OCI-LY1 (cell line): ENCODE results near the gene SVOP.

Experiments used
- H2AFZ ChIP-seq: fragments of 200-600 bp; sonication (generic), shearing (Covaris generic); 2 replicates; pipeline ENCODE4 v1.6.0; 2014; ENCODE audit warnings: antibody characterized with exemption, mild to moderate bottlenecking, low read length
- H3F3A ChIP-seq: fragments of 200-600 bp; sonication (generic), shearing (Covaris generic); 2 replicates; pipeline ENCODE4 v1.6.0; 2014; ENCODE audit warnings: mild to moderate bottlenecking, antibody characterized with exemption, low read length, moderate library complexity; ENCODE audit not compliant: insufficient read depth
- H3K27ac ChIP-seq: fragments of 200-600 bp; sonication (generic); 2 replicates; pipeline ENCODE4 v1.5.1; 2014; ENCODE audit warnings: low read length, mixed run types, mild to moderate bottlenecking, low read depth; ENCODE audit not compliant: poor library complexity, severe bottlenecking
- H3K27me3 ChIP-seq: fragments of 200-600 bp; sonication (generic); 2 replicates; pipeline ENCODE4 v1.6.0; 2014; ENCODE audit warnings: antibody characterized with exemption, mild to moderate bottlenecking, low read length, moderate library complexity; ENCODE audit not compliant: insufficient read depth
- H3K36me3 ChIP-seq: fragments of 200-600 bp; sonication (generic); 2 replicates; pipeline ENCODE4 v1.6.1; 2014; ENCODE audit warnings: mild to moderate bottlenecking, antibody characterized with exemption, low read length, moderate library complexity, mixed read lengths; ENCODE audit not compliant: insufficient read depth
- H3K4me1 ChIP-seq: fragments of 200-600 bp; sonication (generic); 2 replicates; pipeline ENCODE4 v1.5.1; 2014; ENCODE audit warnings: mild to moderate bottlenecking, low read length, moderate library complexity; ENCODE audit not compliant: insufficient read depth, severe bottlenecking
- H3K4me2 ChIP-seq: fragments of 200-600 bp; sonication (generic), shearing (Covaris generic); 2 replicates; pipeline ENCODE4 v1.6.1; 2014; ENCODE audit warnings: low read length
- H3K4me3 ChIP-seq: fragments of 200-600 bp; sonication (generic); 2 replicates; pipeline ENCODE4 v1.5.1; 2014; ENCODE audit warnings: low read length, low read depth, mild to moderate bottlenecking, mixed read lengths; ENCODE audit not compliant: poor library complexity, severe bottlenecking
- H3K79me2 ChIP-seq: fragments of 200-600 bp; shearing (Covaris generic); 2 replicates; pipeline ENCODE4 v1.6.1; 2016; ENCODE audit warnings: mixed run types, low read length, mixed read lengths; ENCODE audit not compliant: insufficient read depth
- H3K9ac ChIP-seq: fragments of 200-600 bp; sonication (generic), shearing (Covaris generic); 2 replicates; pipeline ENCODE4 v1.6.1; 2014; ENCODE audit warnings: mild to moderate bottlenecking, low read length, mixed read lengths
- H3K9me2 ChIP-seq: fragments of 200-600 bp; sonication (generic), shearing (Covaris generic); 2 replicates; pipeline ENCODE4 v1.6.1; 2014; ENCODE audit warnings: low read depth, mild to moderate bottlenecking, low read length, mixed read lengths
- H3K9me3 ChIP-seq: fragments of 200-600 bp; shearing (Covaris generic); 2 replicates; pipeline ENCODE4 v1.6.1; 2014; ENCODE audit warnings: low read length, mixed read lengths
- H4K20me1 ChIP-seq: fragments of 200-600 bp; sonication (generic), shearing (Covaris generic); 2 replicates; pipeline ENCODE4 v1.6.0; 2016; ENCODE audit warnings: mild to moderate bottlenecking, low read length; ENCODE audit not compliant: insufficient read depth
- CTCF ChIP-seq: fragments of 200-600 bp; sonication (generic), shearing (Covaris generic); IDR thresholded peaks from 2 replicates; pipeline ENCODE4 v1.5.1; 2017; ENCODE audit warnings: mild to moderate bottlenecking, antibody characterized with exemption, low read length, moderate library complexity, mixed read lengths
- EZH2 ChIP-seq: fragments of 200-600 bp; sonication (generic), shearing (Covaris generic); IDR thresholded peaks from 2 replicates; pipeline ENCODE4 v1.8.0; 2017; ENCODE audit warnings: borderline replicate concordance, mixed run types, mild to moderate bottlenecking, antibody characterized with exemption, low read length, moderate library complexity, mixed read lengths

SVOP gene

GRCh38 chr12:109065154-109065852, 44.4 kb upstream of the SVOP start:
- Histone ChIP-seq H3K4me2 (no peak overlapping the region), H3K4me3 (no peak overlapping the region), H2AFZ (no peak overlapping the region), H3F3A (no peaks in the 10 kb centered on the region), H3K9me3 (no peaks in the 10 kb centered on the region), H3K27ac (no peak overlapping the region), H3K79me2 (no peaks in the 10 kb centered on the region), H3K4me1 (peaks cover 6% of the 10 kb centered on the region), H3K36me3 (peaks cover 21% of the 10 kb centered on the region; the same call in 1 of the 2 replicates), H3K9ac (no peak overlapping the region), H4K20me1 (no peaks in the 10 kb centered on the region), H3K9me2 (no peaks in the 10 kb centered on the region), H3K27me3 (no peaks in the 10 kb centered on the region)
- TF ChIP-seq CTCF (no peak), EZH2 (no peak)

- H3K9me3 ChIP-seq, result no peaks in the 10 kb centered on the region
- no peak overlapping the region for H2AFZ ChIP-seq
- H4K20me1 ChIP-seq, result no peaks in the 10 kb centered on the region
- peaks cover 21% of the 10 kb centered on the region; the same call in 1 of the 2 replicates for H3K36me3 ChIP-seq
- no peaks in the 10 kb centered on the region for H3K79me2 ChIP-seq
- H3K27me3 ChIP-seq, result no peaks in the 10 kb centered on the region
- H3K4me3 ChIP-seq, result no peak overlapping the region
- no peak for TF ChIP-seq EZH2
- TF ChIP-seq CTCF, result no peak
- H3K9me2 ChIP-seq, result no peaks in the 10 kb centered on the region
- no peak overlapping the region for H3K4me2 ChIP-seq
- H3K4me1 ChIP-seq, result peaks cover 6% of the 10 kb centered on the region
- H3K27ac ChIP-seq, result no peak overlapping the region
- no peak overlapping the region for H3K9ac ChIP-seq
- H3F3A ChIP-seq, result no peaks in the 10 kb centered on the region
These were observed 43.3 kb upstream of the SVOP start for GRCh38 chr12:109064143-109064542.

- no peaks in the 10 kb centered on the region for H4K20me1 ChIP-seq
- no peaks in the 10 kb centered on the region for H3K9me3 ChIP-seq
- no peaks in the 10 kb centered on the region for H3F3A ChIP-seq
- TF ChIP-seq EZH2 (no peak), CTCF (no peak)
- H3K9ac ChIP-seq, result no peak overlapping the region
- peaks cover 13% of the 10 kb centered on the region for H3K4me1 ChIP-seq
- H3K27me3 ChIP-seq, result no peaks in the 10 kb centered on the region
- no peak overlapping the region for H3K4me3 ChIP-seq
- H2AFZ ChIP-seq, result no peak overlapping the region
- H3K36me3 ChIP-seq, result peaks cover 10% of the 10 kb centered on the region; the same call in 1 of the 2 replicates
- H3K27ac ChIP-seq, result no peak overlapping the region
- H3K4me2 ChIP-seq, result no peak overlapping the region
- H3K79me2 ChIP-seq, result no peaks in the 10 kb centered on the region
- H3K9me2 ChIP-seq, result no peaks in the 10 kb centered on the region
These were observed 37.9 kb upstream of the SVOP start for GRCh38 chr12:109058773-109059172.
